Fibroblast of villous mesenchyme (primary cell): ENCODE results near the gene SLC22A3. TPM values are rescaled to one million over a fixed set of nuclear protein-coding genes. Genes with fewer than 3 reads are reported as not detected.

Experiments used
- DNase-seq: peaks from one replicate; pipeline ENCODE4 v3.0.0-alpha.2; 2010; ENCODE audit warnings: low read depth
- H3K4me3 ChIP-seq: 2 replicates; pipeline ENCODE4 v1.5.1; 2011; ENCODE audit warnings: low read depth, mild to moderate bottlenecking, low read length
- CTCF ChIP-seq: IDR thresholded peaks from 2 replicates; pipeline ENCODE4 v1.5.1; 2012; ENCODE audit warnings: low read depth, mild to moderate bottlenecking, low read length; ENCODE audit not compliant: insufficient read depth
- total RNA-seq: library from RNA; depleted of rRNA; stranded (reverse); fragments of >200 nt; gene quantifications from 2 replicates; pipeline ENCODE4 v1.2.3, GENCODE V29; 2012

Gene SLC22A3
- total RNA-seq, 1 donor: 1.3 TPM

- H3K4me3 ChIP-seq: no peak overlapping the region
- DNase-seq: no peak
- TF ChIP-seq CTCF: no peak
Measured at GRCh38 chr6:160477901-160478300, 129.7 kb downstream of the SLC22A3 start.

DNA sequence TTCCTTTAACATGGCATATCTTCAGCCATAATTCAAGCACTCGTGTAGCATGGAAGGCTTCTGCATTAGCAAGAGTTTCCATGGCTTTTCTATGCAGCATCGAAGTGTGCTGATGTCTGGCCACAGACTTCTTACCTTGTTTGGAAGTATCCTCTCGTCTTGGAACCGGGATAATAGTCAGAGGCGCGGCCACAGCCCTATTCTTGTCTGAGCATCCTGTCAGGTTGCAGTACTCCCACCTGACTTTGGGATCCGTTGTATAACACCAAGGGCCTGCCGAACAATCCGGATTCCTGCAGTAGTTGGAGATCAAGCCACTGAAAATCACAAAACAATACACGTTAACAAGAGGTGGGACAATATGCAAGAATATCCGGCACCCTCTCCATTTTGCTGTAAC is 138.9 kb downstream of the SLC22A3 start:
- no peak overlapping the region for H3K4me3 ChIP-seq
- DNase-seq: no peak
- TF ChIP-seq CTCF: no peak

DNA sequence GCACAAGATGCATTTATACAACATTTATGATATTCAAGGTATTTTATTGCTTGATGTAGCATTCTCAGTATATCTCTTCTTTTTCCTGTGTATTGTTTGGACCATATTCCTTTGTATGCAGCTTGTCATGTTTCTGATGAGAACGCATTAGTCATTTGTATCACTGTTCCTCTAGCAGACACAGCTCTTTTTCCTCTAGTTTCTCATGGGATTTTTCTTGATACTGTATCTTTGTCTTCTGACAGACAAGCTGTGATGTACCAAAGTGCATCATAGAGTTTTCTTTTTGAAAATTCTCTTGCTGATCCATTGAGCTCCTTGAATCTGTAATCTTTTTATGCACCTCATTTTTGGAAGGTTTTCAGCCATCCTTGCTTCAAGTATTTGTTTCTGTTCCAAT is 140.9 kb downstream of the SLC22A3 start:
- TF ChIP-seq CTCF: no peak
- no peak overlapping the region for H3K4me3 ChIP-seq
- no peak for DNase-seq

DNA sequence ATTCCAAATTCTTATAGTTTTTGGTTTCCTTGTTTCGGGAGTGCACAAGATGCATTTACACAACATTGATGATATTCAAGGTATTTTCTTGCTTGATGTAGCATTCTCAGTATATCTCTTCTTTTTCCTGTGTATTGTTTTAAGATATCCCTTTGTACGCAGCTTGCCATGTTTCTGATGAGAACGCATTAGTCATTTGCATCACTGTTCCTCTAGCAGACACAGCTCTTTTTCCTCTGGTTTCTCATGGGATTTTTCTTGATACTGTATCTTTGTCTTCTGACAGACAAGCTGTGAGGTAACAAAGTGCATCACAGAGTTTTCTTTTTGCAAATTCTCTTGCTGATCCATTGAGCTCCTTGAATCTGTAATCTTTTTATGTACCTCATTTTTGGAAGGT is 146.4 kb downstream of the SLC22A3 start:
- H3K4me3 ChIP-seq: no peak overlapping the region
- no peak for TF ChIP-seq CTCF
- no peak for DNase-seq

DNA sequence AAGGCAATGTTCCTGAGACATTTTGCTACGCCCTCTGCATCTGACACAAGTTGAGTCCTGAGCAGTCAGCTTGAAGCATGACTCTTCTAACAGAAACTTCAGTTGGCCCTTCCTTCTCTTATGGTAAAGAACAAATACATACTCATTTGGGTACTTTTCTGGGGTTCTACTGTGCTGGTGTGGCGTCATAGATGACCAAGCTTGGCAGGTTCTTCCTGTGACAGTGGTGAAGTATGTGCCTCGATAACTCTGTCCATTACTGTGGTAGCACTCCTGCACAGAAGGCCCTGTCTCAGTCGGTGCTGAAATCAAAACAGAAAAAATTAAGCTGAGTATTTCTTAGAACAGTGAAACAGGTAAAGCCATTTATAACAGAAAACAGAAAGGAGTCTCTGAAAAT is 152.5 kb downstream of the SLC22A3 start:
- no peak overlapping the region for H3K4me3 ChIP-seq
- no peak for DNase-seq
- no peak for TF ChIP-seq CTCF

Other genes with a start within 250 kb of the SLC22A3 start
- gene SLC22A1, start 226.6 kb upstream of the SLC22A3 start, total RNA-seq: 0.32 and 0.86 TPM in 2 replicates
- gene SLC22A2, start 89.6 kb upstream of the SLC22A3 start, total RNA-seq: under 0.01 TPM in 2 replicates